Activated CD8-positive, alpha-beta memory T cell treated with anti-CD3 and anti-CD28 coated beads, Interleukin-2, amount 50 U/mL, for 48 hours (primary cell): ENCODE results near the gene MARF1.
"Not testable (repeated sequence)": the region's sequence is repeated elsewhere in the genome, so short reads cannot be mapped to it uniquely, and the experiment has no call there.

Source experiments
- DNase-seq: peaks from one replicate; pipeline ENCODE4 v3.0.0-alpha.2; 2020

The MARF1 gene

DNA sequence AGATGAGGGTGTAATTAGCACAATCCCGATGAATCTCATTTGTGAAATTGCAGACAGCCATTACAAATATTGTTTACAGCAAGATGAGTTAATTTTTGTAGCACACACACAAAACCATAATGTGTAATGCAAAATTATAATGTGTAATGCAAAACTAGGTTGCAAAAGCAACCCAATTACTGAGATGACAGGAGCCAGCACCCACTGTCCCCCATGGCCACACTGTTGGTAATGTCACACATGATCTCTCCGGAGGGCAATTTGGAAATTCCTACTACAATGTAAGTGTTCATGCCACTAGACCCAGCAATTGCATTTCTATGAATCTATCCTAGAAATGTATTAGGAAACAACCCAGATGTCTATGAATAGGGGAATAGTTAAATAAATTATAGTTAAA lies 76.9 kb downstream of the MARF1 start:
- no peak for DNase-seq

GRCh38 chr16:15564604-15565339 lies 78.2 kb downstream of the MARF1 start:
- no peak for DNase-seq

GRCh38 chr16:15559176-15559575 lies 83.8 kb downstream of the MARF1 start:
- DNase-seq = no peak

DNA sequence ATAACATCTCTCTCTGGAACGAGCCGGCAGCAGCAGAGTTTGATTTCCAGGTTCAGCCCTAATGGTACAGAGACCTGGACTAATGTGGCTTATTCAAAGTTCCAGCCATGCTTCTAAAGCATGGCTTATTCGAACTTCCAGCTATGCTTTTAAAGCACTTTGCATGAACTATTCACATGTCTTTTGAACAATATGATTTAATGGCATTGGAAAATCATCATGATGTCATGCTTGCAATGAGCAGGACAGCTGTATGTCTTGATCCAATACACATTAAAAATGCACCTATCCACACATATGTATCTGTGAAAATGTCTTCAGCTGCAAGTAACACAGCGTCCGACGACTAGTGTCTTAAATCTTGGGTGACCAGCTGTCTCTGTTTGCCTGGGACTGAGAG lies 85.7 kb downstream of the MARF1 start:
- DNase-seq = no peak

GRCh38 chr16:15556130-15556529 lies 86.8 kb downstream of the MARF1 start:
- DNase-seq = no peak

GRCh38 chr16:15553313-15554088 lies 89.5 kb downstream of the MARF1 start:
- no peak for DNase-seq

DNA sequence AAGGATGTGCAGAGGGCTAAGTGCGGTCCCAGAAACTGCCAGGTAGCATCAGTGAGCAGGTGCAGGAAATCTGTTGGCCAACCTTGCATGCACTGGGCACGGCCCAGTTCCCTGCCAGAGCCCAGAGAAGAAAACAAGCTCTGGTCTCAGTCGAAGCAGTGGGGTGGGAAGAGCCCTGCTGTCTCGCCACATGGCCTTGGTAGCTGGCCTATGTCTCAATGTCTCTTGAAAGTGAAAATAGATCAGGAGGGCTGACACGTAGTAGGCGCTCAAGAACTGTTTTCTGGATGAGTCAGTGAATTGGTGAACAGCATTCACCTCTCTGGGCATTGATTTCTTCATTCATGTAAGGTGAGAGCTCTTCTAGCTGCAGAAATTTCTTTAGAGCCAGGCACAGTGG lies 90.4 kb downstream of the MARF1 start:
- no peak for DNase-seq

GRCh38 chr16:15548482-15548891 lies 94.5 kb downstream of the MARF1 start:
- DNase-seq = no peak

DNA sequence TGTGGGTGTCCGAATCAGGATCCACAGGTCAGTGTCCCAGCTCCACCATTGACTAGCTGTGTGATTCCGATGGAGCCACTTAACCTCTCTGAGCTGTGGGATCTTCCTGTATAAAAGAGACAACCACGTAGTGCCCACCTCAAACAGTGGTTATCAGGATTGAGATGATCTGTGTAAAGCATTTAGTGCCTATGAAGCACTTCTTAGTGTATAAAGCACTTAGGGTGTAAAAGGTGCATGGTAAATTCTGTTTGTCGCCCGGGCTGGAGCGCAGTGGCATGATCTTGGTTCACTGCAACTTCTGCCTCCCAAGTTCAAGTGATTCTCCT lies 95.2 kb downstream of the MARF1 start:
- DNase-seq = no peak

GRCh38 chr16:15547072-15547767 lies 95.7 kb downstream of the MARF1 start:
- not testable (repeated sequence) for DNase-seq

DNA sequence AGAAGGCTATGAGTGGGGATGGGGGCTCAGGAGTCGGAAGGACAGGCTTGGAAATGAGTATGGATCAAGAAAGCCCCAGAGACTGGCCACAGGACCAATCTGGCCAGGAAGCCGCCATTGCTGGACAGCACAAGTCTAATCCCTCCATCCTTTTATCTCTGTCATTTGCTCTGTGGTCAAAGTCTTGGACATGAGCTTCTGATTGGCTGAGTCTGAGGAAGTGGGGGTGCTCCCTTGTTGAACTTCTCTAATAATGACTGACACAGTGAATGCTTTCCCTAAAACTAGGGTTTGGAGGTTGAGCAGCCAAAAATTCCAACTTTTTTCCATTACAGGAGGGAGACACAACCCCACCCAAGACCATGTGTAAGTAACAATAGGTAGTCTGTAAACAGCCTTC lies 97.4 kb downstream of the MARF1 start:
- DNase-seq = no peak

- DNase-seq = no peak
Measured at GRCh38 chr16:15544405-15544804, 98.5 kb downstream of the MARF1 start.
